A673 (cell line): ENCODE results near the gene ATG16L2.

ENCODE experiments used
- EZH2 ChIP-seq: fragments of 200-600 bp; sonication (generic); IDR thresholded peaks from 2 replicates; pipeline ENCODE4 v1.6.1; 2017; ENCODE audit warnings: borderline replicate concordance, low read depth, mild to moderate bottlenecking, mixed read lengths, antibody characterized with exemption, low read length; ENCODE audit not compliant: poor library complexity, severe bottlenecking
- TF ChIP-seq, protein P1 (sequence below): fragments of 300-800, 200-600 bp; sonication (generic); conservative IDR thresholded peaks from 2 replicates; pipeline ENCODE4 v1.5.1; 2017; ENCODE audit warnings: low read depth, mild to moderate bottlenecking, antibody characterized with exemption, low read length, moderate library complexity, mixed read lengths

DNA sequence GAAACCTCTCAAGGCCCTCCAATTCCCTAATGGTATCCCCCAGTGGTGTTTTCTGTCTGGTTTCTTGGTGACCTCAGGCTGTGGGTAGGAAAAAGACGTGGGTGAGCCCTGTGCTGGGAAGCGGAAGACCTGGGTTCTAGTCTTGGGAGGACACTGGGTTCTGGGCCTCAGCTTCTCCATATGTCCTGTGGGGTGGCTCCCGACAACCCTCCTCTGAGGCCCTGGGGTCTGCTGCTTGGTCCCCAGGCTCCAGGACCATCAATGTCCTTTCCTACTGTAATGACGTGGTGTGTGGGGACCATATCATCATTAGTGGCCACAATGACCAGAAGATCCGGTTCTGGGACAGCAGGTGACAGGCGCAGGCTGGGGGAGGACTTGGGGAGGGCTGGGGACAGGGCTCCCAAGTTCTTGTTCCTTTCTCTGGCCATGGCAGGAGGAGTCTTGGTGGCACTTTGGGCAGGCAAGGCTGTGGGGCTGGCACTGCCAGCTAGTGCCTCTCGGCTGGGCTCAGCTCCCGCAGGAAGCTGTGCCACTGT is 12.8 kb downstream of the ATG16L2 start:
- no peak for TF ChIP-seq EZH2
- TF ChIP-seq, protein P1, sequence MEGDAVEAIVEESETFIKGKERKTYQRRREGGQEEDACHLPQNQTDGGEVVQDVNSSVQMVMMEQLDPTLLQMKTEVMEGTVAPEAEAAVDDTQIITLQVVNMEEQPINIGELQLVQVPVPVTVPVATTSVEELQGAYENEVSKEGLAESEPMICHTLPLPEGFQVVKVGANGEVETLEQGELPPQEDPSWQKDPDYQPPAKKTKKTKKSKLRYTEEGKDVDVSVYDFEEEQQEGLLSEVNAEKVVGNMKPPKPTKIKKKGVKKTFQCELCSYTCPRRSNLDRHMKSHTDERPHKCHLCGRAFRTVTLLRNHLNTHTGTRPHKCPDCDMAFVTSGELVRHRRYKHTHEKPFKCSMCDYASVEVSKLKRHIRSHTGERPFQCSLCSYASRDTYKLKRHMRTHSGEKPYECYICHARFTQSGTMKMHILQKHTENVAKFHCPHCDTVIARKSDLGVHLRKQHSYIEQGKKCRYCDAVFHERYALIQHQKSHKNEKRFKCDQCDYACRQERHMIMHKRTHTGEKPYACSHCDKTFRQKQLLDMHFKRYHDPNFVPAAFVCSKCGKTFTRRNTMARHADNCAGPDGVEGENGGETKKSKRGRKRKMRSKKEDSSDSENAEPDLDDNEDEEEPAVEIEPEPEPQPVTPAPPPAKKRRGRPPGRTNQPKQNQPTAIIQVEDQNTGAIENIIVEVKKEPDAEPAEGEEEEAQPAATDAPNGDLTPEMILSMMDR: no peak
